ENCODE measurements around the gene MED22. TPM values are rescaled to one million over a fixed set of nuclear protein-coding genes. Genes with fewer than 3 reads are reported as not detected.
"Not testable (repeated sequence)": the region's sequence is repeated elsewhere in the genome, so short reads cannot be mapped to it uniquely, and the experiment has no call there.

Gene MED22
- total RNA-seq, 1 donor from 2014 or later, result 32.9 TPM

- no peak overlapping the region for H3K27ac ChIP-seq
- H3K27me3 ChIP-seq, result no peaks in the 10 kb centered on the region
- no peak overlapping the region for H3K4me3 ChIP-seq
- peaks cover under 1% of the 10 kb centered on the region for H3K4me1 ChIP-seq
- no peak for DNase-seq (ENCODE audit: extremely low spot score in 2 of 2)
- H3K9me3 ChIP-seq, result no peaks in the 10 kb centered on the region
- peaks cover 0 to 24% of the 10 kb centered on the region in 2 donors for H3K36me3 ChIP-seq
- intact Hi-C loops (cut with DNase I), result loop anchor here (2.0 kb wide), 1 partner anchor 141 kb away; no protein-coding TSS in a partner anchor
- TF ChIP-seq POLR2A (IDR thresholded peaks at IDR 0.05) (no peak), POLR2AphosphoS5 (IDR thresholded peaks at IDR 0.05; ENCODE audit: insufficient read depth in 1 of 2, low read depth in 1 of 2) (no peak), CTCF (IDR thresholded peaks at IDR 0.05) (no peak)
Measured at GRCh38 chr9:133327834-133328484, 20.0 kb downstream of the MED22 start.

- H3K9me3 ChIP-seq; H3K4me1 ChIP-seq; H3K27me3 ChIP-seq; H3K27ac ChIP-seq; H3K4me3 ChIP-seq; DNase-seq (ENCODE audit: extremely low spot score in 2 of 2); intact Hi-C loops (cut with DNase I): not testable (repeated sequence)
- H3K36me3 ChIP-seq, result peaks cover 0 to 15% of the 10 kb centered on the region in 2 donors
Measured at GRCh38 chr9:133327021-133327420, 20.9 kb downstream of the MED22 start.

GRCh38 chr9:133323991-133324703, 23.8 kb downstream of the MED22 start:
- intact Hi-C loops (cut with DNase I), result no loop called here
- DNase-seq (ENCODE audit: extremely low spot score in 2 of 2), result no peak
- Histone ChIP-seq H3K27me3 (no peaks in the 10 kb centered on the region), H3K4me3 (no peak overlapping the region), H3K4me1 (no peaks in the 10 kb centered on the region), H3K9me3 (no peaks in the 10 kb centered on the region), H3K27ac (no peak overlapping the region), H3K36me3 (no peaks in the 10 kb centered on the region)
- TF ChIP-seq CTCF (IDR thresholded peaks at IDR 0.05), result no peak
- TF ChIP-seq POLR2A (IDR thresholded peaks at IDR 0.05), result no peak
- no peak for TF ChIP-seq POLR2AphosphoS5 (IDR thresholded peaks at IDR 0.05; ENCODE audit: insufficient read depth in 1 of 2, low read depth in 1 of 2)

GRCh38 chr9:133323211-133323610, 24.7 kb downstream of the MED22 start:
- intact Hi-C loops (cut with DNase I), result no loop called here
- Histone ChIP-seq H3K9me3 (no peaks in the 10 kb centered on the region), H3K27me3 (no peaks in the 10 kb centered on the region), H3K27ac (no peak overlapping the region), H3K4me3 (no peak overlapping the region), H3K4me1 (no peaks in the 10 kb centered on the region), H3K36me3 (no peaks in the 10 kb centered on the region)
- no peak for TF ChIP-seq CTCF (IDR thresholded peaks at IDR 0.05)
- TF ChIP-seq POLR2AphosphoS5 (IDR thresholded peaks at IDR 0.05; ENCODE audit: insufficient read depth in 1 of 2, low read depth in 1 of 2), result no peak
- TF ChIP-seq POLR2A (IDR thresholded peaks at IDR 0.05), result no peak
- no peak for DNase-seq (ENCODE audit: extremely low spot score in 2 of 2)

- no peak overlapping the region for H3K27ac ChIP-seq
- H3K27me3 ChIP-seq, result no peaks in the 10 kb centered on the region
- intact Hi-C loops (cut with DNase I), result no loop called here
- no peak overlapping the region for H3K4me3 ChIP-seq
- H3K36me3 ChIP-seq, result no peaks in the 10 kb centered on the region
- H3K4me1 ChIP-seq, result no peaks in the 10 kb centered on the region
- TF ChIP-seq POLR2A (IDR thresholded peaks at IDR 0.05) (no peak), CTCF (IDR thresholded peaks at IDR 0.05) (no peak), POLR2AphosphoS5 (IDR thresholded peaks at IDR 0.05; ENCODE audit: insufficient read depth in 1 of 2, low read depth in 1 of 2) (no peak)
- H3K9me3 ChIP-seq, result no peaks in the 10 kb centered on the region
- no peak for DNase-seq (ENCODE audit: extremely low spot score in 2 of 2)
Measured at GRCh38 chr9:133322701-133323100, 25.2 kb downstream of the MED22 start.
